Neutrophil (primary cell): ENCODE results near the gene PRLH.
"Not testable (repeated sequence)": the region's sequence is repeated elsewhere in the genome, so short reads cannot be mapped to it uniquely, and the experiment has no call there.

Source experiments
- H3K27ac ChIP-seq: fragments of 200-600 bp; sonication (generic); 2 replicates; pipeline ENCODE4 v1.5.1; 2016; ENCODE audit warnings: mild to moderate bottlenecking, moderate library complexity
- H3K27me3 ChIP-seq: fragments of 200-600 bp; sonication (generic); 2 replicates; pipeline ENCODE4 v1.6.0; 2016; ENCODE audit warnings: mild to moderate bottlenecking
- H3K36me3 ChIP-seq: fragments of 200-600 bp; sonication (generic); 2 replicates; pipeline ENCODE4 v1.5.1; 2017
- H3K4me1 ChIP-seq, 2 experiments: fragments of 200-600 bp in 1 of 2; sonication (generic) in 1 of 2; 1 replicate in 1 of 2; 2 replicates in 1 of 2; pipeline versions ENCODE4 v1.5.1 to v1.6.1; 2013 to 2016; ENCODE audit warnings: low read depth in 1 of 2, low read length in 1 of 2, mild to moderate bottlenecking in 1 of 2, moderate library complexity in 1 of 2; ENCODE audit not compliant: control insufficient read depth in 1 of 2, insufficient read depth in 1 of 2
- H3K4me3 ChIP-seq, 2 experiments: fragments of 200-600 bp in 1 of 2; sonication (generic) in 1 of 2; 1 replicate in 1 of 2; 2 replicates in 1 of 2; pipeline ENCODE4 v1.5.1; 2013 to 2016; ENCODE audit warnings: low read depth in 1 of 2, low read length in 1 of 2, mild to moderate bottlenecking in 1 of 2, moderate library complexity in 1 of 2
- H3K9me3 ChIP-seq: fragments of 200-600 bp; sonication (generic); 2 replicates; pipeline ENCODE4 v1.5.1; 2016
- CTCF ChIP-seq: fragments of 200-600 bp; sonication (generic); IDR thresholded peaks from 2 replicates; pipeline ENCODE4 v1.5.1; 2016; ENCODE audit warnings: antibody characterized with exemption

PRLH gene

GRCh38 chr2:237602409-237602808 lies 36.0 kb downstream of the PRLH start:
- H3K9me3 ChIP-seq, result no peaks in the 10 kb centered on the region
- H3K36me3 ChIP-seq, result no peaks in the 10 kb centered on the region
- peaks cover 5 to 13% of the 10 kb centered on the region in 2 experiments for H3K4me1 ChIP-seq
- H3K27me3 ChIP-seq, result peaks cover 19% of the 10 kb centered on the region
- H3K4me3 ChIP-seq, result no peak overlapping the region
- H3K27ac ChIP-seq, result peak overlapping the region; percentile 83
- TF ChIP-seq CTCF, result no peak

GRCh38 chr2:237603049-237603717 lies 36.8 kb downstream of the PRLH start:
- no peak for TF ChIP-seq CTCF
- no peaks in the 10 kb centered on the region for H3K9me3 ChIP-seq
- H3K27me3 ChIP-seq, result peaks cover 19% of the 10 kb centered on the region
- peak overlapping the region; percentile 22 to 33 for H3K4me3 ChIP-seq
- no peaks in the 10 kb centered on the region for H3K36me3 ChIP-seq
- H3K4me1 ChIP-seq, result peaks cover 5 to 13% of the 10 kb centered on the region in 2 experiments
- peak overlapping the region; percentile 83 for H3K27ac ChIP-seq

GRCh38 chr2:237603718-237604362 lies 37.5 kb downstream of the PRLH start:
- Histone ChIP-seq H3K4me1 (peaks cover 5 to 13% of the 10 kb centered on the region in 2 experiments), H3K36me3 (no peaks in the 10 kb centered on the region), H3K4me3 (peak overlapping the region; percentile 22 to 33), H3K27ac (peak overlapping the region; percentile 83), H3K27me3 (peaks cover 19% of the 10 kb centered on the region), H3K9me3 (no peaks in the 10 kb centered on the region)
- no peak for TF ChIP-seq CTCF

GRCh38 chr2:237604391-237604790 lies 38.0 kb downstream of the PRLH start:
- TF ChIP-seq CTCF, result no peak
- Histone ChIP-seq H3K27ac (peak overlapping the region; percentile 83), H3K36me3 (no peaks in the 10 kb centered on the region), H3K9me3 (no peaks in the 10 kb centered on the region), H3K4me3 (no peak overlapping the region), H3K4me1 (peaks cover 5 to 13% of the 10 kb centered on the region in 2 experiments), H3K27me3 (peaks cover 19% of the 10 kb centered on the region)

GRCh38 chr2:237604960-237605359 lies 38.6 kb downstream of the PRLH start:
- no peak overlapping the region for H3K27ac ChIP-seq
- H3K4me1 ChIP-seq, result peaks cover 5 to 13% of the 10 kb centered on the region in 2 experiments
- no peaks in the 10 kb centered on the region for H3K9me3 ChIP-seq
- no peak for TF ChIP-seq CTCF
- peaks cover 17% of the 10 kb centered on the region for H3K27me3 ChIP-seq
- no peak overlapping the region for H3K4me3 ChIP-seq
- no peaks in the 10 kb centered on the region for H3K36me3 ChIP-seq

GRCh38 chr2:237606522-237606921 lies 40.1 kb downstream of the PRLH start:
- not testable (repeated sequence) for H3K27me3 ChIP-seq, H3K27ac ChIP-seq, H3K4me3 ChIP-seq, H3K36me3 ChIP-seq, H3K9me3 ChIP-seq
- peaks cover 5 to 13% of the 10 kb centered on the region in 2 experiments for H3K4me1 ChIP-seq
